Measurements from ENCODE around the gene ANKIB1.
"Not testable (repeated sequence)": the region's sequence is repeated elsewhere in the genome, so short reads cannot be mapped to it uniquely, and the experiment has no call there.

ANKIB1 gene

GRCh38 chr7:92427193-92427592 lies 181.4 kb downstream of the ANKIB1 start:
- no peak for TF ChIP-seq CTCF (IDR thresholded peaks at IDR 0.05; ENCODE audit: extremely low read depth, insufficient read depth, missing control alignments)
- DNase-seq (ENCODE audit: low spot score) = no peak
- in situ Hi-C loops (cut with MboI; ENCODE audit: low pct_unique_long_range_greater_than_20kb, low sequenced_read_pairs, unreplicated experiment) = loop anchor here (25.0 kb wide), 1 partner anchor 590 kb away; no protein-coding TSS in a partner anchor

GRCh38 chr7:92432299-92432946 lies 186.6 kb downstream of the ANKIB1 start:
- in situ Hi-C loops (cut with MboI; ENCODE audit: low pct_unique_long_range_greater_than_20kb, low sequenced_read_pairs, unreplicated experiment) = loop anchor here (25.0 kb wide), 1 partner anchor 595 kb away; no protein-coding TSS in a partner anchor
- DNase-seq (ENCODE audit: low spot score) = no peak
- no peak for TF ChIP-seq CTCF (IDR thresholded peaks at IDR 0.05; ENCODE audit: extremely low read depth, insufficient read depth, missing control alignments)

GRCh38 chr7:92433019-92433418 lies 187.2 kb downstream of the ANKIB1 start:
- no peak for DNase-seq (ENCODE audit: low spot score)
- in situ Hi-C loops (cut with MboI; ENCODE audit: low pct_unique_long_range_greater_than_20kb, low sequenced_read_pairs, unreplicated experiment) = loop anchor here (25.0 kb wide), 1 partner anchor 596 kb away; no protein-coding TSS in a partner anchor
- no peak for TF ChIP-seq CTCF (IDR thresholded peaks at IDR 0.05; ENCODE audit: extremely low read depth, insufficient read depth, missing control alignments)

- no peak for TF ChIP-seq CTCF (IDR thresholded peaks at IDR 0.05; ENCODE audit: extremely low read depth, insufficient read depth, missing control alignments)
- no peak for DNase-seq (ENCODE audit: low spot score)
- in situ Hi-C loops (cut with MboI; ENCODE audit: low pct_unique_long_range_greater_than_20kb, low sequenced_read_pairs, unreplicated experiment) = loop anchor here (25.0 kb wide), 1 partner anchor 598 kb away; no protein-coding TSS in a partner anchor
Observed at GRCh38 chr7:92435542-92435941, 189.8 kb downstream of the ANKIB1 start.

- DNase-seq (ENCODE audit: low spot score) = no peak
- in situ Hi-C loops (cut with MboI; ENCODE audit: low pct_unique_long_range_greater_than_20kb, low sequenced_read_pairs, unreplicated experiment) = loop anchor here (25.0 kb wide), 1 partner anchor 600 kb away; no protein-coding TSS in a partner anchor
- no peak for TF ChIP-seq CTCF (IDR thresholded peaks at IDR 0.05; ENCODE audit: extremely low read depth, insufficient read depth, missing control alignments)
Observed at GRCh38 chr7:92436612-92437445, 191.1 kb downstream of the ANKIB1 start.

- in situ Hi-C loops (cut with MboI; ENCODE audit: low pct_unique_long_range_greater_than_20kb, low sequenced_read_pairs, unreplicated experiment) = loop anchor here (25.0 kb wide), 1 partner anchor 601 kb away; no protein-coding TSS in a partner anchor
Observed at GRCh38 chr7:92437956-92438491, 192.2 kb downstream of the ANKIB1 start.

GRCh38 chr7:92442720-92443119 lies 196.9 kb downstream of the ANKIB1 start:
- in situ Hi-C loops (cut with MboI; ENCODE audit: low pct_unique_long_range_greater_than_20kb, low sequenced_read_pairs, unreplicated experiment) = loop anchor here (25.0 kb wide), 1 partner anchor 605 kb away; no protein-coding TSS in a partner anchor
- DNase-seq (ENCODE audit: low spot score) = not testable (repeated sequence)

More at GRCh38 chr7:92437956-92438491, 192.2 kb downstream of the ANKIB1 start:
- TF ChIP-seq CTCF (IDR thresholded peaks at IDR 0.05; ENCODE audit: extremely low read depth, insufficient read depth, missing control alignments) = no peak
- no peak for DNase-seq (ENCODE audit: low spot score)

Data from GM13977 (cell line).